OCI-LY1 (cell line): Measurements from ENCODE around the gene S100A14.
"Not testable (repeated sequence)": the region's sequence is repeated elsewhere in the genome, so short reads cannot be mapped to it uniquely, and the experiment has no call there.

ENCODE experiments used
- H2AFZ ChIP-seq: fragments of 200-600 bp; sonication (generic), shearing (Covaris generic); 2 replicates; pipeline ENCODE4 v1.6.0; 2014; ENCODE audit warnings: antibody characterized with exemption, mild to moderate bottlenecking, low read length
- H3F3A ChIP-seq: fragments of 200-600 bp; sonication (generic), shearing (Covaris generic); 2 replicates; pipeline ENCODE4 v1.6.0; 2014; ENCODE audit warnings: mild to moderate bottlenecking, antibody characterized with exemption, low read length, moderate library complexity; ENCODE audit not compliant: insufficient read depth
- H3K27ac ChIP-seq: fragments of 200-600 bp; sonication (generic); 2 replicates; pipeline ENCODE4 v1.5.1; 2014; ENCODE audit warnings: low read length, mixed run types, mild to moderate bottlenecking, low read depth; ENCODE audit not compliant: poor library complexity, severe bottlenecking
- H3K27me3 ChIP-seq: fragments of 200-600 bp; sonication (generic); 2 replicates; pipeline ENCODE4 v1.6.0; 2014; ENCODE audit warnings: antibody characterized with exemption, mild to moderate bottlenecking, low read length, moderate library complexity; ENCODE audit not compliant: insufficient read depth
- H3K36me3 ChIP-seq: fragments of 200-600 bp; sonication (generic); 2 replicates; pipeline ENCODE4 v1.6.1; 2014; ENCODE audit warnings: mild to moderate bottlenecking, antibody characterized with exemption, low read length, moderate library complexity, mixed read lengths; ENCODE audit not compliant: insufficient read depth
- H3K4me1 ChIP-seq: fragments of 200-600 bp; sonication (generic); 2 replicates; pipeline ENCODE4 v1.5.1; 2014; ENCODE audit warnings: mild to moderate bottlenecking, low read length, moderate library complexity; ENCODE audit not compliant: insufficient read depth, severe bottlenecking
- H3K4me2 ChIP-seq: fragments of 200-600 bp; sonication (generic), shearing (Covaris generic); 2 replicates; pipeline ENCODE4 v1.6.1; 2014; ENCODE audit warnings: low read length
- H3K4me3 ChIP-seq: fragments of 200-600 bp; sonication (generic); 2 replicates; pipeline ENCODE4 v1.5.1; 2014; ENCODE audit warnings: low read length, low read depth, mild to moderate bottlenecking, mixed read lengths; ENCODE audit not compliant: poor library complexity, severe bottlenecking
- H3K79me2 ChIP-seq: fragments of 200-600 bp; shearing (Covaris generic); 2 replicates; pipeline ENCODE4 v1.6.1; 2016; ENCODE audit warnings: mixed run types, low read length, mixed read lengths; ENCODE audit not compliant: insufficient read depth
- H3K9ac ChIP-seq: fragments of 200-600 bp; sonication (generic), shearing (Covaris generic); 2 replicates; pipeline ENCODE4 v1.6.1; 2014; ENCODE audit warnings: mild to moderate bottlenecking, low read length, mixed read lengths
- H3K9me2 ChIP-seq: fragments of 200-600 bp; sonication (generic), shearing (Covaris generic); 2 replicates; pipeline ENCODE4 v1.6.1; 2014; ENCODE audit warnings: low read depth, mild to moderate bottlenecking, low read length, mixed read lengths
- H3K9me3 ChIP-seq: fragments of 200-600 bp; shearing (Covaris generic); 2 replicates; pipeline ENCODE4 v1.6.1; 2014; ENCODE audit warnings: low read length, mixed read lengths
- H4K20me1 ChIP-seq: fragments of 200-600 bp; sonication (generic), shearing (Covaris generic); 2 replicates; pipeline ENCODE4 v1.6.0; 2016; ENCODE audit warnings: mild to moderate bottlenecking, low read length; ENCODE audit not compliant: insufficient read depth
- CTCF ChIP-seq: fragments of 200-600 bp; sonication (generic), shearing (Covaris generic); IDR thresholded peaks from 2 replicates; pipeline ENCODE4 v1.5.1; 2017; ENCODE audit warnings: mild to moderate bottlenecking, antibody characterized with exemption, low read length, moderate library complexity, mixed read lengths
- EZH2 ChIP-seq: fragments of 200-600 bp; sonication (generic), shearing (Covaris generic); IDR thresholded peaks from 2 replicates; pipeline ENCODE4 v1.8.0; 2017; ENCODE audit warnings: borderline replicate concordance, mixed run types, mild to moderate bottlenecking, antibody characterized with exemption, low read length, moderate library complexity, mixed read lengths

Gene S100A14

GRCh38 chr1:153588482-153588881, 27.6 kb downstream of the S100A14 start:
- H3F3A ChIP-seq, result no peaks in the 10 kb centered on the region
- no peaks in the 10 kb centered on the region for H3K36me3 ChIP-seq
- no peak overlapping the region for H3K4me3 ChIP-seq
- H3K27me3 ChIP-seq, result no peaks in the 10 kb centered on the region
- H3K79me2 ChIP-seq, result no peaks in the 10 kb centered on the region
- TF ChIP-seq CTCF (no peak), EZH2 (no peak)
- no peaks in the 10 kb centered on the region for H3K4me1 ChIP-seq
- H3K27ac ChIP-seq, result no peak overlapping the region
- H3K4me2 ChIP-seq, result no peak overlapping the region
- H2AFZ ChIP-seq, result no peak overlapping the region
- no peaks in the 10 kb centered on the region for H4K20me1 ChIP-seq
- H3K9ac ChIP-seq, result no peak overlapping the region
- H3K9me2 ChIP-seq, result no peaks in the 10 kb centered on the region
- no peaks in the 10 kb centered on the region for H3K9me3 ChIP-seq

- not testable (repeated sequence) for H3K27me3 ChIP-seq, H3K79me2 ChIP-seq, H3K27ac ChIP-seq, H3K4me2 ChIP-seq, H3K9me2 ChIP-seq, H3K36me3 ChIP-seq, H3K9me3 ChIP-seq, H3K9ac ChIP-seq, H3K4me3 ChIP-seq, H3K4me1 ChIP-seq, H3F3A ChIP-seq, H4K20me1 ChIP-seq, H2AFZ ChIP-seq
Observed at GRCh38 chr1:153588033-153588432, 28.1 kb downstream of the S100A14 start.

GRCh38 chr1:153587314-153587713, 28.8 kb downstream of the S100A14 start:
- H4K20me1 ChIP-seq, result no peaks in the 10 kb centered on the region
- H3K4me3 ChIP-seq, result no peak overlapping the region
- no peaks in the 10 kb centered on the region for H3K27me3 ChIP-seq
- H3K9ac ChIP-seq, result no peak overlapping the region
- H3K79me2 ChIP-seq, result no peaks in the 10 kb centered on the region
- no peaks in the 10 kb centered on the region for H3K36me3 ChIP-seq
- H2AFZ ChIP-seq, result no peak overlapping the region
- no peaks in the 10 kb centered on the region for H3K9me3 ChIP-seq
- H3F3A ChIP-seq, result no peaks in the 10 kb centered on the region
- no peak for TF ChIP-seq EZH2
- no peak for TF ChIP-seq CTCF
- H3K4me1 ChIP-seq, result no peaks in the 10 kb centered on the region
- H3K9me2 ChIP-seq, result no peaks in the 10 kb centered on the region
- no peak overlapping the region for H3K27ac ChIP-seq
- H3K4me2 ChIP-seq, result no peak overlapping the region

DNA sequence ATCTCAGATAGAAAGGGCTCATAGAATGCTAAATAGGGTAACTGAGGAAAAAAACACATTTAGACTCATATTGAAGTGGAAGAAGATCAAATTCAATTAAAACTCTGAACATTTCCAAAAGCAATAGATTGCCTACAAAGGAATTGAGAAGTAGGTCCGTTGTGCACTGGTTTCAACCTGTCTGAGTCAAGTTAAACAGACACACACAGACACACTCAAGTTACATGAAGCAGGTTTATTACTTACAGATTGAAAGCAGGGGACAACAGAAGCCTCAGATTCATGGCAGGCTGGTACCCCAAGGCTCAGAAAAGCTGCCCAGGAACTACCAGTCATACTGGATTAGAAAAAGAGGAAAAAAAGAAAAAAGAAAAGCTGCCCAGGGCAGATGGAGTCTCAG, 29.8 kb downstream of the S100A14 start:
- no peak overlapping the region for H2AFZ ChIP-seq
- no peaks in the 10 kb centered on the region for H3K79me2 ChIP-seq
- no peaks in the 10 kb centered on the region for H3K9me3 ChIP-seq
- H4K20me1 ChIP-seq, result no peaks in the 10 kb centered on the region
- no peaks in the 10 kb centered on the region; the same call in 1 of the 2 replicates for H3K9me2 ChIP-seq
- H3F3A ChIP-seq, result no peaks in the 10 kb centered on the region
- H3K27ac ChIP-seq, result no peak overlapping the region
- H3K4me3 ChIP-seq, result no peak overlapping the region
- H3K36me3 ChIP-seq, result no peaks in the 10 kb centered on the region
- no peak overlapping the region for H3K9ac ChIP-seq
- TF ChIP-seq CTCF (no peak), EZH2 (no peak)
- H3K4me1 ChIP-seq, result no peaks in the 10 kb centered on the region
- H3K27me3 ChIP-seq, result no peaks in the 10 kb centered on the region
- H3K4me2 ChIP-seq, result no peak overlapping the region
